RKO (cell line): ENCODE results near the gene RPL32.
"Not testable (repeated sequence)": the region's sequence is repeated elsewhere in the genome, so short reads cannot be mapped to it uniquely, and the experiment has no call there.

Experiments
- DNase-seq: peaks from one replicate; pipeline ENCODE4 v3.0.0-alpha.2; 2016; ENCODE audit warnings: low spot score

RPL32 gene

DNA sequence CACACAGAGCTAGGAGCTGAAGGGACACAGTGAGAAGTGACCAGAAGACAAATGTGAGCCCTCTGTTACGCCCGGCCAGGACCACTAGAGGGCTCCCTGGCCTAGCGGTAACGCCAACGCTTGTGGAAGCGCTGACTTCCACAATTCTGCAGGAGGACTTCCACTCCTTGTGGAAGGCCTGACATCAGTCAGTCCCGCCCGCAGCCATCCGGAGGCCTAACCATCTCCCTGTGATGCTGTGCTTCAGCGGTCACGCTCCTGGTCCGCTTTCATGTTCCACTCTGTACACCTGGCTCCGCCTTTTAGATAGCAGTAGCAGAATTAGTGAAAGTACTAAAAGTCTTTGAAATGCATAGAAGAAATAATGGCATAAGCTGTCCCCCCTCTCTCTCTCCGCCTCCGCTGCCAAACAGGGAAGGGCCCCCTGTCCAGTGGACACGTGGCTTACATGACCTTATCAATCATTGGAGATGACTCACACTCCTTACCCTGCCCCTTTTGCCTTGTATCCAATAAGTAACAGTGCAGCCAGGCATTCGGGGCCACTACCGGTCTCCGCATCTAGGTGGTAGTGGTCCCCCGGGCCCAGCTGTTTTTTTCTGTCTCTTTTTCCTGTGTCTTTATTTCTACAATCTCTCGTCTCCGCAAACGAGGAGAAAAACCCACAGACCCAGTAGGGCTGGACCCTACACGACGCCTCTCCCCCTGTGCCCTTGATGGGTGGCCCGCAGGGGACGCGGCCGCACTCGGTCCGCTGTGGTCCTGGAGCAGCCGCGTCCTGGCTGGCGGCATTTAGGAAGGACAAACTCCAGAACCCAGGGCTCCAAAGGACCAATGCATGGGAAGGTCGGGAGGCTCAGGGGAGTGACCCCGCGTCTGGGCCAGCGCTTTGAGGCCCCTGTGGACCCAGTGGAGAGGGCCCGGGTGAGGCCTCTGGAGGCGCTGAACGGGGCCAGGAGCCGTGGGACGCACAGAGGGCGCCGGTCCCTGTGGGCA lies 27.0 kb upstream of the RPL32 start:
- peak; percentile 91 for DNase-seq

GRCh38 chr3:12866836-12867235 lies 25.5 kb upstream of the RPL32 start:
- DNase-seq = no peak

DNA sequence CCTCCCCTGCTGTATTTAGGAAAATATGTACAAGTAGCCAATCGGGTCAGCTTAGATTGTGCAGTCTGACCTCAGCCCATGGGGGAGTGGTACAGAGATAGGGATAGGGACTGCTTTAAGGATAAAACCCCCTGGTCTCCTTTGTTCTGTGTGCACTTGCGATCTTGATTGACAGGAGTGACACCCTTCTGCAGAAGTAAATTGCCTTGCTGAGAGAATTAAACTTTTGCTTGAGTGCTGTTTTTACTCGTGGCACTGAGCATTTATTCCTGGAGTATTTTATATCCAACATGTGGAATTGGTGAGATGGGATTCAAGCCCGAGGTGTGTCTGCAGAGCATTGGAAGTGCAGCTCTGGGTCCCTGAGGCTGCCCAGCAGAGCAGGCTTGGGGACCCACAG lies 23.9 kb upstream of the RPL32 start:
- no peak for DNase-seq

GRCh38 chr3:12862387-12862786 lies 21.0 kb upstream of the RPL32 start:
- DNase-seq = no peak

DNA sequence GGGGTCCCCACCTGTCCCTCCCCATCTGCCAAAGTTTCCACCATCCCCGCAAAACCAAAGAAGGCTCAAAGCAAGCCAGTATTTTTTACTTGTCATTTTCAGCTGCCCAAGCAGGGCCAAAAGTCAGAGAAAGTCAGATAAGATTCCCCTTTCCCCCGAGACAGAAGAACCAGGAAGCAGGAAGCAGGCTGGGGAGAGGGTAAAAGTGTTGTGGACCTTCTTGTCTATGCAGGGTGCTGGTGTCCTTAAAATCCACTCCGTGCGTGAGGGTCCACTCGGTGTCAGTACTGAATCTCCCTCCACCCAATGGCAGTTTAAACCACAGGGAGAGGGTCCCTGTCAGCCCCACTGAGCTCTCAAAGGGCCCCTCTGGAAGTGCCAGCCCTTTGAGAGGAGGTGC lies 20.2 kb upstream of the RPL32 start:
- no peak for DNase-seq

DNA sequence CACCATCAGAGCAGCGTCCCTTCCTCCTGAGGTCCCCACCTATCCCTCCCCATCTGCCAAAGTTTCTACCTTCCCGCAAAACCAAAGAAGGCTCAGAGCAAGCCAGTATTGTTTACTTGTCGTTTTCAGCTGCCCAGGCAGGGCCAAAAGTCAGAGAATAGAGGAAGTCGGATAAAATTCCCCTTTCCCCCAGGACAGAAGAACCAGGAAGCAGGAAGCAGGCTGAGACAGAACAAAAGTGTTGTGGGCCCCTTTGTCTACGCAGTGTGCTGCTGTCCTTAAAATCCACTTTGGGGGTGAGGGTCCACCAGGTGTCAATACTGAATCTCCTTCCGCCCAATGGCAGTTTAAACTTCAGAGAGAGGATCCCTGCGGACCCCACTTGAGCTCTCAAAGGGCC lies 18.5 kb upstream of the RPL32 start:
- DNase-seq = no peak

DNA sequence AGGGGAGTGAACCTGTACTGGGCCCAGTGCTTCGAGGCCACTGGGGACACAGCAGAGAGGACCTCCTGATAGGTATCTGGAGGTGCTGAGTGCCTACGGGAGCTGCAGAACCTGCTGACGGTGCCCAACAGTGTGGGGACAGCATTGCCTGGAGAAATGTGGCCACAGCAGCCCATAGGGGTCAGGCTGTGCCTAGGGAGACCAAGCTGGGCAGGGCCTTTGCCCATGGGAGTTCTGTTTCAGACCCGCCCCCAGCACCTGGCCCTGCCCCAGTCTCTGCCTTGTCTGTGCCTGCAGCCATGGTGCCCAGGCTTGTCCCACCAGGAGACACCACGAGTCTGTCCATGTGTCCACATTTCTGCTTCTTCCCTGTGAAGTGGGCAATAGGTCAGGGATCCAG lies 15.3 kb upstream of the RPL32 start:
- no peak for DNase-seq

DNA sequence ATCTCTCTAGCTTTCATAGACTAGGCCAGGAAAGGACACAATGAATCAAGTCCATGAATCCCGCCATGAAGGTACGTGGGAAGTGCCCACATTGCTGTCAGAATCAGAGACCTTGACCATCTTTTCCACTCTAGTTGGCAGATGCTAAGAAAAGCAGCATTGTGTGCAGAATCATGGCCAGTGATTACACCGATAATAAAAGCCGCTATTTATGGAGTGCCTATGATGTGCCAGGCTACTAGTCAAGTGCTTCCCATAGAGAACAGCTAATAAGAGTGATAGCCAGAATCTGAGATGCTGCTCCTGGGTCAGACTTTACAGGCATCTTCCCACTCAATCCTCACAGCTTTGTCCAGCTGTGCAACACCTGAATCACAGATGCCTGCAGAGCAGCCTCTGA lies 13.2 kb upstream of the RPL32 start:
- DNase-seq = no peak

DNA sequence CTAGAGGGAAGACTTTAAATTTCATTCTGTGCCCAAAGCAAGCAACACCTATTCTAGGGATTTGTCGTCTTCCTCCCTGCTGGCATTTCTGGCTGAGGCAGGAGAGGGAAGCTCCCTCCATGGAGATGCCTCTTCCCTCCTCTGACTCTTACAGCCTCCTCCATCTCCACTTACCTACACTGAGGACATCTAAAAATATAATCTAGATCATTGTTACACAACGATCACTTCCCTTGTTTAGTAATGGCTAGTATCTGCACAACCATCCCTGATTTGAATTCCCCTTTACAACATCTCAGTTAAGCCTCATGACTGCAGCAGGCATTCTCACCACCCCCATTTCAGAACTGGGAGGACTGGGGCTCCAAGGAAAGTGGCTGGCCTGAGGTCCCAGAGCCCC lies 12.5 kb upstream of the RPL32 start:
- not testable (repeated sequence) for DNase-seq

GRCh38 chr3:12852201-12852600 lies 10.8 kb upstream of the RPL32 start:
- DNase-seq = no peak

- no peak for DNase-seq
These were observed 4.4 kb upstream of the RPL32 start for GRCh38 chr3:12845811-12846210.

DNA sequence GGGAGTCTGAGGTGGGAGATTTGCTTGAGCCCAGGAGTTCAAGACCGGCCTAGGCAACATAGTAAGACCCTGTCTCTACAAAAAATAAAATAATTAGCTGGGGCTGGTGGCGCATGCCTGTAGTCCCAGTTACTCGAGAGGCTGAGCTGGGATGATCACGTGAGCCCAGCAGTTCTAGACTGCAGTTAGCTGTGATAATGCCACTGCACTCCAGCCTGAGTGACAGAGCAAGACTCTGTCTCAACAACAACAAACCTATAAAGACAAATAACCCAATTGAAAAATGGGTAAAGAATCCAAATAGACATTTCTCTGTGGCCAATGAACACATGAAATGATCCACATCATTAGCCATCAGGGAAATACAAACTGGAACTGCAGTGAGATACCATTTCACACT lies 1.1 kb upstream of the RPL32 start:
- DNase-seq = no peak

- DNase-seq = no peak
These were observed 584 bp upstream of the RPL32 start for GRCh38 chr3:12841970-12842328.

- no peak for DNase-seq
These were observed 695 bp downstream of the RPL32 start for GRCh38 chr3:12840591-12841148.

DNA sequence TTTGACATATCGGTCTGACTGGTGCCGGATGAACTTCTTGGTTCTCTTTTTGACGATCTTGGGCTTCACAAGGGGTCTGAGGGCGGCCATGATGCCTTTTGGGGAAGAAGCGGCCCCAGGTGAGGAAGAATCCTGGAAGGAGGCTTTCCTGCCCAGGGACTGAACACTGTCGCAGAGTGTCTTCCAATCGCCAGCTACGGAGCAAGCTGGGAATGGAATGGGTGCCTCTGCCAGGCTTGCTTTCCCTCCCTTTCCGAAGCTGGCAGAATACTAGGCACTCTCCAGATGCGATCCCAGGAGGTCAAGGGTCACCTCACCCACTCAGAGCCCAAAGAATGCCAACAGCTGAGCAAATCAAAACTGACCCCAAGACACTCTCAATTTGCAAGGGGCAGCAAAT lies 1.2 kb downstream of the RPL32 start:
- DNase-seq = not testable (repeated sequence)

GRCh38 chr3:12839156-12839946 lies 2.0 kb downstream of the RPL32 start:
- DNase-seq = no peak

GRCh38 chr3:12838179-12838965 lies 3.0 kb downstream of the RPL32 start:
- DNase-seq = no peak

GRCh38 chr3:12837295-12837986 lies 3.9 kb downstream of the RPL32 start:
- DNase-seq = no peak

- DNase-seq = no peak
These were observed 6.2 kb downstream of the RPL32 start for GRCh38 chr3:12835052-12835665.

- no peak for DNase-seq
These were observed 7.9 kb downstream of the RPL32 start for GRCh38 chr3:12833222-12834161.
